GM06990 (cell line): ENCODE data around the gene HMGB1.

ENCODE experiments used
- DNase-seq: peaks from one replicate; pipeline ENCODE4 v3.0.0-alpha.2; 2011; ENCODE audit not compliant: insufficient read length; ENCODE audit errors: extremely low read depth
- H3K27me3 ChIP-seq: replicated peaks from 2 replicates; pipeline ENCODE4 v1.6.0; 2011; ENCODE audit warnings: low read length; ENCODE audit not compliant: control insufficient read depth, insufficient read depth
- H3K36me3 ChIP-seq: 2 replicates; pipeline ENCODE4 v1.5.1; 2011; ENCODE audit warnings: low read length; ENCODE audit not compliant: control insufficient read depth, insufficient read depth
- H3K4me3 ChIP-seq: replicated peaks from 2 replicates; pipeline ENCODE4 v1.5.1; 2011; ENCODE audit warnings: low read depth, mild to moderate bottlenecking, control low read depth, low read length
- TF ChIP-seq, protein P1 (sequence below): IDR thresholded peaks from 2 replicates; pipeline ENCODE4 v1.5.1; 2011; ENCODE audit warnings: low read length, control low read depth, mild to moderate bottlenecking, inconsistent platforms; ENCODE audit not compliant: insufficient read depth, poor library complexity, severe bottlenecking

Gene HMGB1

GRCh38 chr13:30486230-30487074 lies 20.7 kb upstream of the HMGB1 start:
- no peak for DNase-seq
- H3K4me3 ChIP-seq = no peak overlapping the region
- no peaks in the 10 kb centered on the region for H3K36me3 ChIP-seq
- TF ChIP-seq, protein P1, sequence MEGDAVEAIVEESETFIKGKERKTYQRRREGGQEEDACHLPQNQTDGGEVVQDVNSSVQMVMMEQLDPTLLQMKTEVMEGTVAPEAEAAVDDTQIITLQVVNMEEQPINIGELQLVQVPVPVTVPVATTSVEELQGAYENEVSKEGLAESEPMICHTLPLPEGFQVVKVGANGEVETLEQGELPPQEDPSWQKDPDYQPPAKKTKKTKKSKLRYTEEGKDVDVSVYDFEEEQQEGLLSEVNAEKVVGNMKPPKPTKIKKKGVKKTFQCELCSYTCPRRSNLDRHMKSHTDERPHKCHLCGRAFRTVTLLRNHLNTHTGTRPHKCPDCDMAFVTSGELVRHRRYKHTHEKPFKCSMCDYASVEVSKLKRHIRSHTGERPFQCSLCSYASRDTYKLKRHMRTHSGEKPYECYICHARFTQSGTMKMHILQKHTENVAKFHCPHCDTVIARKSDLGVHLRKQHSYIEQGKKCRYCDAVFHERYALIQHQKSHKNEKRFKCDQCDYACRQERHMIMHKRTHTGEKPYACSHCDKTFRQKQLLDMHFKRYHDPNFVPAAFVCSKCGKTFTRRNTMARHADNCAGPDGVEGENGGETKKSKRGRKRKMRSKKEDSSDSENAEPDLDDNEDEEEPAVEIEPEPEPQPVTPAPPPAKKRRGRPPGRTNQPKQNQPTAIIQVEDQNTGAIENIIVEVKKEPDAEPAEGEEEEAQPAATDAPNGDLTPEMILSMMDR = no peak
- no peaks in the 10 kb centered on the region for H3K27me3 ChIP-seq

GRCh38 chr13:30481241-30481760 lies 15.6 kb upstream of the HMGB1 start:
- DNase-seq = no peak
- TF ChIP-seq, protein P1 = no peak
- H3K4me3 ChIP-seq = no peak overlapping the region
- no peaks in the 10 kb centered on the region for H3K36me3 ChIP-seq
- H3K27me3 ChIP-seq = no peaks in the 10 kb centered on the region

GRCh38 chr13:30480292-30480950 lies 14.7 kb upstream of the HMGB1 start:
- no peak for DNase-seq
- Histone ChIP-seq H3K27me3 (no peaks in the 10 kb centered on the region), H3K4me3 (no peak overlapping the region)

DNA sequence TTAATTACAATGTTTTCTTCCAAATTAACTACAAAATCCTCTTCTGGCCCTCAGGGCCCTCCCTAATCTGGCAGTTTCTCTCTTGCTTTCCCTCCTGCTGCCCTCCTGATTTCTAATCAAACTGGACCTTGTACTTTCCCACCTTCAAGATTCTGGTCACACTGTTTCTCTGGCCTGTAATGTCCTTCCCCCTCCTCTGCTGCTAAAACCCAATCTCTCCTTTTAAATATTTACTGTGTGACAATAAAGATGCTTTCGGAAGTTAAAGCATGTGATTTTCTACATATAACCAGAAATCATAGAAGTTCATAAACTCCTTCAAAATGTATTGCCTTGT lies 14.1 kb upstream of the HMGB1 start:
- TF ChIP-seq, protein P1 = no peak
- DNase-seq = no peak

More at GRCh38 chr13:30480292-30480950, 14.7 kb upstream of the HMGB1 start:
- no peaks in the 10 kb centered on the region for H3K36me3 ChIP-seq
- TF ChIP-seq, protein P1 = no peak

GRCh38 chr13:30479154-30479882 lies 13.6 kb upstream of the HMGB1 start:
- no peaks in the 10 kb centered on the region for H3K36me3 ChIP-seq
- TF ChIP-seq, protein P1 = no peak
- no peaks in the 10 kb centered on the region for H3K27me3 ChIP-seq
- no peak overlapping the region for H3K4me3 ChIP-seq
- no peak for DNase-seq

More for the DNA sequence above, 14.1 kb upstream of the HMGB1 start:
- Histone ChIP-seq H3K4me3 (no peak overlapping the region), H3K36me3 (no peaks in the 10 kb centered on the region), H3K27me3 (no peaks in the 10 kb centered on the region)
